ENCODE measurements around the gene CCNL1.

DNA sequence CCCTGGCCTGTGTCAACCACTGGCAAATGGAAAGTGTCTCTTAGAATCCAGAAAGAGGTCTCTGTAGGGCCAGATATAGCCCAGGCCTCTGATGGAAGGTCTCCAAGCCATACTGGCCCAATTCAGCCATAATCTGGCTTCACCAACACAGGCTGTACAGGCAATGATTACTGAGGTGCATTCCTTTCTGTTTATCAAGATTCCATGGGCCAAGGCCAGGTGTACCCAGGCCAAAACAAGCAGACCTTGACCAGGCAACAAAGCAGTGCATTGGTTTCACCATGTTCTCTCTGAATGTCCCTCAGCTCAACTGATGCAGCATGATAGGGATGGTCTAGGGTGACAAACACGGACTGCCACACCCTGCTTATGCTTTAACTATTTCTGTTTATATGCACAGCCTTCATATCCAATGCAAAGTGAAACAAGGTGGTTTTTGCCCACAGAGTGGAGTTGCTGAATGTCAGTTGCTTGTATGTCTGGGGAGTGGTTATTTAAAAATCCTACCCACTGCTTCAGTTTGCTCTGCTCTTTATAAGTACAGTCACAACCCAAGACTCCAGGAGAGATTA lies 25.2 kb downstream of the CCNL1 start:
- no peak for TF ChIP-seq ZNF70 (CRISPR knock-in tag; IDR thresholded peaks at IDR 0.05)
- TF ChIP-seq ZFP30 (CRISPR knock-in tag; IDR thresholded peaks at IDR 0.05): no peak
- TF ChIP-seq PATZ1 (CRISPR knock-in tag; IDR thresholded peaks at IDR 0.05; ENCODE audit: borderline replicate concordance): no peak
- no peak for TF ChIP-seq ZFP3 (CRISPR knock-in tag; IDR thresholded peaks at IDR 0.05)
- TF ChIP-seq ISL1 (CRISPR knock-in tag; IDR thresholded peaks at IDR 0.05): no peak
- TF ChIP-seq ARNTL (CRISPR knock-in tag; IDR thresholded peaks at IDR 0.05; ENCODE audit: borderline replicate concordance, low read depth): no peak
- no peak for TF ChIP-seq CSRNP3 (CRISPR knock-in tag; IDR thresholded peaks at IDR 0.05)
- TF ChIP-seq ESRRG (CRISPR knock-in tag; IDR thresholded peaks at IDR 0.05): no peak
